Activated T-cell treated with anti-CD3 and anti-CD28 coated beads, Interleukin-2, amount 50 U/mL, for 48 hours (primary cell): Measurements from ENCODE around the gene HES1.
"Not testable (repeated sequence)": the region's sequence is repeated elsewhere in the genome, so short reads cannot be mapped to it uniquely, and the experiment has no call there.

Source experiments
- DNase-seq, 2 experiments: peaks; one replicate each; pipeline ENCODE4 v3.0.0-alpha.2; 2020

The HES1 gene, protein sequence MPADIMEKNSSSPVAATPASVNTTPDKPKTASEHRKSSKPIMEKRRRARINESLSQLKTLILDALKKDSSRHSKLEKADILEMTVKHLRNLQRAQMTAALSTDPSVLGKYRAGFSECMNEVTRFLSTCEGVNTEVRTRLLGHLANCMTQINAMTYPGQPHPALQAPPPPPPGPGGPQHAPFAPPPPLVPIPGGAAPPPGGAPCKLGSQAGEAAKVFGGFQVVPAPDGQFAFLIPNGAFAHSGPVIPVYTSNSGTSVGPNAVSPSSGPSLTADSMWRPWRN

DNA sequence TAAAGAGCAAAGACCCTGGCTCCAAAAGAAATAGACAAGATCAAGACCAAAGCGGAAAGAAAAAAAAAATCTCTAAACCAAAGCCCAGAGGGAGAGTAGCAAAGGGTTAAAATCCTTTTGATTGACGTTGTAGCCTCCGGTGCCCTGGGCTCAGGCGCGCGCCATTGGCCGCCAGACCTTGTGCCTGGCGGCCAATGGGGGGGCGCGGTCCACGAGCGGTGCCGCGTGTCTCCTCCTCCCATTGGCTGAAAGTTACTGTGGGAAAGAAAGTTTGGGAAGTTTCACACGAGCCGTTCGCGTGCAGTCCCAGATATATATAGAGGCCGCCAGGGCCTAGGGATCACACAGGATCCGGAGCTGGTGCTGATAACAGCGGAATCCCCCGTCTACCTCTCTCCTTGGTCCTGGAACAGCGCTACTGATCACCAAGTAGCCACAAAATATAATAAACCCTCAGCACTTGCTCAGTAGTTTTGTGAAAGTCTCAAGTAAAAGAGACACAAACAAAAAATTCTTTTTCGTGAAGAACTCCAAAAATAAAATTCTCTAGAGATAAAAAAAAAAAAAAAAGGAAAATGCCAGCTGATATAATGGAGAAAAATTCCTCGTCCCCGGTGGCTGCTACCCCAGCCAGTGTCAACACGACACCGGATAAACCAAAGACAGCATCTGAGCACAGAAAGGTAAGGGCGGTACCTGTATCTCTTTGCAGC is at the start of gene HES1:
HES1 (plus strand) TSS at position 343 of the 713 bp plus-strand sequence; CDS start at position 576, 233 bp downstream.
- DNase-seq: peak; percentile 49 to 65

DNA sequence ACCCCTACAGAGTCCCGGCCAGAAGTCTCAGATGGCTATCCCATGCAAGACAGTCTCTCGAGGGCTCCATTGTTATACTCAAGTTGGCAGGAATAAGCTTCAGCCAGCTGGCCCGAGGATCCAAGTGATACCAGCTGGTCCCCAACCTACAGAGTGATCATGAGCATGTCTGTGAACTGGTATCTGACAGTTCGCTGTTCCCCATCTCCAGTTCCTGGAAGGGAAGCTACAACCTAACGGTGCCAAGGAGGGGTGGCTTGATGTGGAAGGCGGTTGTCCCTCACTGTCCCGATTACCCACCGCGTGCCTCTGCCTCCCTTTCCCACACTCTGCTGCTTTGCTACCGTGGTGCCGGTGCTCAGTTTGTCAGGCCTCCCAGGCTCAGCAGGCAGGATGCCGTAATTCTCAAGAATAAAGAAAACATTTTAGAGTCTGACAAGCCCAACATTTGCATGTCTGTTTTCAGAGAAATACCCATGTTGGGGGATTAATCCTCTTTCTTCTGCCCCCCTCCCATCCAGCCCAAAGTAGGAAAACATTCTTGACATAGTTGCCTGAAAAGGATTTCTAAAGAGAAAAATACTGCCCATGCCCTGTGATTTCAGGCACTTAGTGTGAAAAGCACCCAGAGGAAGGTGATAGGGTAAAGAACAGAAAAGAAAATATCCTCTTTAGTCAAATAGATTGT is 49.4 kb upstream of the HES1 start:
- DNase-seq: no peak

DNA sequence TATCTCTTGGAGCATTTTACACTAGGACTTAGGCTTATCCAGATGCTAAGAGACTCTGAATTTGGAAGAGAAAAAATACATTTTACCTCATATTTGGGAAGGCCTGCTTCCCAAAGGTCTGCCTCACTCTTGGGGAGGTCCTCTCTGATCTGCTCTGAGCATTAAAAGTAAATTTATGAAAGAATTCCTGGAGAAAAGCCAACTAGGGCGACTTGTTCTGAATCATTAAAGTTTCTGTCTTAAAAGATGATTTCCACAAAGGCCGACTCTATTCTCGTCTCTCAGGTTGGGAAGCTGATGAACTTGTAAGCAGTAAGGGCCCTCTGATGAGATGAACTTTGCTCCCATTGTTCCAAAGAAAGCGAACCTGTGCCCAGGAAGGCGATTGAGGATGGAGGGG is 48.7 kb upstream of the HES1 start:
- DNase-seq: no peak

DNA sequence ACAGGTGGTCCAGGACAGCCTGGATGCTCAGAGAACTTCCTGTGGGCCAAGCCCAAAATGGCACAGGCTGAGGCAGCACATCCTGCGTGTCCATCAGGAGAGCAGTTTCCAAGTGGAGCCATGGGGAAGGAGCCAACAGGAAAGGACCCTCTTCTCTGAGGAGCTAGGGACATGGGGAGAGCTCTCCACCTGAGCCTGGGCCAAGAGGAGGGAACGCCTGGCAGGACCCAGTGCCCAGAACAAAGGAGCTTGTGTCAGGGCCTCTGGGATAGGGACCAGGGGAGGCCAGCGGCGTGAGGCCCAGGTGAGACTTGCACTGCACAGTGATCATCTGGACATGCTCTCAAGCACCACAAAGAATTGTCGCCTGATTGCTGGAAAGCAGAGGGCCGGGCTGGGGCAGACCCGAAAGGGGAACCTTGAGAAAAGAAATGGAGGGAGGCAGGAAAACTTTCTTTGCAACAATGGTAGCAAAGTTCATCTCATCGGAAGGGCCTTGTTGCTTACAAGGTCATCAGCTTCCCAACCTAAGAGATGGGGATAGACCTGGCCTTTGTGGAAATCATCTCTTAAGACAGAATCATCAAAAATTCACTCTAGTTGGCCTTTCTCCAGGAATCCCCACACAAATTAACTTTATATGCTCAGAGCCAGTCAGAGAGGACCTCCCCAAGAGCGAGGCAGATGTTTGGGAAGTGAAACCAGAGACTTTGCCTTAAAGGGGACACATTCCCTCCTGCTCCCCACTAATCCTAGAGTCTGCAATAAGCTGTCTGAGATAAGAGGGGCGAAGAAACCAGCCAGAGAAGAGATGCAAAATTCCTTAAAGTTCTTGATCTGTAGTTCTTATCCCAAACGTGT is 47.7 kb upstream of the HES1 start:
- no peak for DNase-seq

- DNase-seq: peak; percentile 53 to 59
Observed at GRCh38 chr3:194089357-194090177, 46.4 kb upstream of the HES1 start.

GRCh38 chr3:194090178-194090555 is 45.8 kb upstream of the HES1 start:
- DNase-seq: not testable (repeated sequence)

GRCh38 chr3:194090716-194091115 is 45.2 kb upstream of the HES1 start:
- DNase-seq: no peak

DNA sequence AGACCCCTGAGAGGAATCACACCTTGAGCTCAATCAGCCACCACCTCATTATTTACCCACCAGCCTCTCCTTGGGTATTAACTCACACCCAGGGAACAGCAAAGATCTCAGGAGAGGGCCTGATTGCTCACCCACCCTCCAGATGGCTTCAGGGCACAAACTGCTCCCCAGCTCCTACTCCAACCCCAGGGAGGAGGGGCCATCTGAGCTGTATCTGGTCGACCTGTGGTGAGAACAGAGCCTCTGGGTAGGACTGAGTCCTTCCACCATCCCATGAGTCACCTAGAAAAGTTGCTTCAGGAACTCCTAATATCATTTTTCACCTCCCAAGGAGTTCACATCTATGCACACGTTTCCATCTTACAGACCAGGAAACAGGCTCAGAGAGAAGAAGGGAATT is 44.8 kb upstream of the HES1 start:
- DNase-seq: no peak

DNA sequence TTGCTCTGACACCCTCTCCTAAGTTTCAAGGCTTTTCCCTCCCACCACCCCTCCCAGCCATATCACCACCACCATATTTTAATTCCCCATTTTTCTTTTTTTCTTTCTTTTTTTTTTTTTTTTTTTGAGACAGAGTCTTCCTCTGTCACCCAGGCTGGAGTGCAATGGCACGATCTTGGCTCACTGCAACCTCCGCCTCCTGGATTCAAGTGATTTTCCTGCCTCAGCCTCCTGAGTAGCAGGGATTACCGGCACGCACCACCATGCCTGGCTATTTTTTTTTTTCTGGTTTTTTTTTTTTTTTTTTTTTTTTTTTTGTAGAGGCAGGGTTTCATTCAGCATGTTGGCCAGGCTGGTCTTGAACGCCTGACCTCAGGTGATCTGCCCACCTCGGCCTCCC is 44.1 kb upstream of the HES1 start:
- not testable (repeated sequence) for DNase-seq

GRCh38 chr3:194092881-194093301 is 43.1 kb upstream of the HES1 start:
- no peak for DNase-seq

DNA sequence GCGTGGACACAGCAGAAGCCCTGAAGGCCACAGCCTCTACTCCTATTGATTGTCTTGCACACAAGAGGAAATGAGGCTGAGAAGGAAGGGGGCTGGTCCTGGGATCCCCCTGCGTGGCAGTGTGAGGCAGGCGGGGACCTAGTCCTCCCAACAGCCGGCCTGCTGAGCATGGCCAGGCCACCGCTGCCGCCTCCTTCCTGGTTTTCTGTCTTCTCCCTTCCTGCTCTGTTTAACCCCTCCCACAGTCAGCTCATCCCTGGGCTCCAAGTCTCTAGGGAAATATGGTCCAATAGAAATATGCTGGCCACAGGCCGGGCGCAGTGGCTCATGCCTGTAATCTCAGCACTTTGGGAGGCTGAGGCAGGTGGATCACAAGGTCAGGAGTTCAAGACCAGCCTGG is 42.1 kb upstream of the HES1 start:
- no peak for DNase-seq

DNA sequence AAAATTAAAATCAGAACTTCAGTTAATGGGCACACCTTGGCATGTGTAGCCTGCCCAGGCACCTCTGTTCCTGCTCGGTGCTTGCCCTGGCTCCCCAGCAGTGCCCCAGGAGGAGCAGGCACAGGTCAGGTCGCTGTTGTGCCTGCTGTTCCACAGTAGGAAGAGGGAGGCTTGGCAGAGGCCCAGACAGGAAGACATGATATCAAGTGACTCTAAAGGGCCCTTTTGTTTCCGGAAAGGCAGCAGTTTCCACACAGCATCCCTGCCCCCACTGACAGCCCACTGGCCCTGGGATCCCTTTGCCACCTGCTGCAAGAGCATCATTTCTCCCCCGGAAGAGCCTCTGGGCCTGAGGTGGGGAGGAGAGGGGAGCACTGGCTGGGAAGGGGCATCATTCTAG is 40.5 kb upstream of the HES1 start:
- no peak for DNase-seq

DNA sequence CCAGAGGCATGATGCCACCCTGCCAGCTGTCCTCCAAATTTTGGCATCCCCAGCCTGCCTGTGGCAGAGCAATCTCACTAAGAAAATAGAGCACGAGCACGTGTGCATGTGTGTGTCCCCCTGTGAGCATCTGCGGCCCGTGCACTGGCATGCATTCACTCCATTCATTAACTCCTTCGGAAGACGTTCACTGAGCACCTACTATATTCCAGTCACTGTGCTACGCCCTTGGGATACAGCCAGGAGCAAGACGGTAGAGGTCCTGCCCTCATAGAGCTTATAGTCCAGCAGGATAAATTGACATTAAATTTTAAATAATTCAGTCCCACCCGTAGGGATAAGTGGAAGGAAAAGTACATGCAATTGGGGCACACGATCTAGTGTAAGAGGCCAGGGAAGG is 40.0 kb upstream of the HES1 start:
- DNase-seq: no peak

- DNase-seq: no peak
Observed at GRCh38 chr3:194097141-194097882, 38.6 kb upstream of the HES1 start.

GRCh38 chr3:194098081-194098842 is 37.7 kb upstream of the HES1 start:
- DNase-seq: no peak

DNA sequence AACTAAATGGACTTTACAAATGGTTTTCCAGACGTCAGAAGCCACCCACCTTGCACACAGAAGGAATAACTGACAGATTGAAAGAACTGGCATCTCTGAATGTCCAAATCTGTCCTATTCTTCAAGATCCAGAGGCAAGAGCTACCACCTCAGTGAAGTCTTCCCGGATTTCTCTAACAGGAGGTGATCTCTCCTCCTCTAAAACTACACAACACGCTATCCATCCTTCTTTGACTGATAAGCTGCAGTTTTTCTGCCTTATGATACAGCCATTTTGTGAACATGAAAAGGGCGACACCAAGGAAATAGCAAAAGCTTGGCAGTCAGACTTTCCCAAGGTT is 37.1 kb upstream of the HES1 start:
- DNase-seq: no peak

DNA sequence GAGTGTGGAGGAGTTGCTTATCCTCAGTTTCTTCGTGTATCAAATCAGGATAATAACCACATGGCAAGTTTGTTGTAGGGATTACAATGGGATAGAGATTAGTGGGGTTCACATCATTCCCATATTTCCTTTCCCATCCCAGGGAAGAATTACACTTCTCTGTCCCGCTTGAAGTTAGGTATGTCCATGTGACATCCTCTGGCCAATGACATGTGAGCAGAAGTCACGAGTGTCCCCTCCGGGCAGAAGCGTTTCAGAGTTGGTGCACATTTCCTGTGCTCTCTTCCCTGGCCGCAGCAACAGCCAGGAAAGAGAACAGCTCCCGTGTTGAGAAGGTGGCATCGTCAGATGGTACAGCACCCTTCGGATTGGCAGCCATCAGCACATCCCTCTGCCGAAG is 36.7 kb upstream of the HES1 start:
- no peak for DNase-seq

- DNase-seq: no peak
Observed at GRCh38 chr3:194100856-194101390, 35.0 kb upstream of the HES1 start.

DNA sequence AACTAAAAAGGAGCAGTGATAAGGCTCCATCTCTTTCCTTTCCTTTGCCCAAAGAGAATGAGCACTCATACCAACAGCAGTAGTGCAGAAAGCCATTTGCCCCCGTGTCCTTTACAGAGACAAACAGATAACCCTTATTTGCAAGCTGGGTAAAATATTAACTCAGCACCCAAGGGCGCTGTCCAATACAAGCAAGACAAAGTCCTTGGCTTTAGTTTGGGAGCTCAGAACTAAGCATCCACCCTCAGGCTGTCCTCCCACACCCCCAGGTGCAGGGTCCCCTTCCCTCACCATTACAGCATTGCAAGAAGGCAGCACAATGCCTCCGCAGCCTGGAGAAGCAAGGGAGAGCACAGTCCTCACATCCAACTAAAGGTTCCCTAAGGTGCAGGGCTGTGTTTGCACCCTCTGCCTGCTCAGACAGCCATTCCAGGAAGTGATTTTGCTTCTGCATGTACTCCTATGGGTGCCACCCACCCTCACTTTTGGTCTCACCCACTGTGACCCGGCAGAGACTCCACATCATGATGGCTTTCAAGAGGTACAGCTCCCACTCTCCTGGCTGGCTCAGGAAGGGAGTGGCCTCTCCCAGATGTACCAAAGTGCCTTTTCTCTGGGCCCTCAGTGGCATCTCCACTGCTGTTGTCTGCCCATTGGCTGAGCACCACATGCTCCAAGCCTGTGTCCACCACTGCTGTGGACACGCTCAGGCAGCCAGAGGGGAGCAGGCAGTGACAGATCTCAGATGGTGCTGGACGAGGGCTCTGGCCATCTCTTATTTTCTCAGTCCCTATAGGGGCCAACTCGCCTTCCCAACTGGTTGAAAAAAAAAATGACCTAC is 34.1 kb upstream of the HES1 start:
- no peak for DNase-seq
